Ascending aorta (tissue), 2 donors: ENCODE measurements around the gene SNAP23. TPM values are rescaled to one million over a fixed set of nuclear protein-coding genes. Genes with fewer than 3 reads are reported as not detected.

Experiments
- DNase-seq, 2 donors: peaks; one replicate each; pipeline ENCODE4 v3.0.0-alpha.2; 2019; ENCODE audit warnings: low spot score in 2 of 2
- H3K27ac ChIP-seq, 2 donors: fragments of 200-600 bp; sonication (generic); one replicate each; pipeline ENCODE4 v1.5.1; 2016 to 2017; ENCODE audit warnings: mild to moderate bottlenecking in 1 of 2
- H3K27me3 ChIP-seq: fragments of 200-600 bp; sonication (generic); one replicate; pipeline ENCODE4 v1.5.1; 2017
- H3K36me3 ChIP-seq, 2 donors: fragments of 200-600 bp; sonication (generic); one replicate each; pipeline ENCODE4 v1.5.1; 2016
- H3K4me1 ChIP-seq, 2 donors: fragments of 200-600 bp; sonication (generic); one replicate each; pipeline ENCODE4 v1.5.1; 2016 to 2017; ENCODE audit warnings: mild to moderate bottlenecking in 1 of 2
- H3K4me3 ChIP-seq, 2 donors: fragments of 200-600 bp; sonication (generic); one replicate each; pipeline ENCODE4 v1.5.1; 2016 to 2017; ENCODE audit warnings: mild to moderate bottlenecking in 1 of 2
- H3K9me3 ChIP-seq, 2 donors: fragments of 200-600 bp; sonication (generic); one replicate each; pipeline ENCODE4 v1.5.1; 2016
- CTCF ChIP-seq, 3 experiments: fragments of 200-600 bp in 2 of 3; fragments of 450-650 bp in 1 of 3; sonication (generic) in 2 of 3; IDR thresholded peaks; one replicate each; pipeline ENCODE4 v1.5.1; 2016 to 2019; ENCODE audit warnings: antibody characterized with exemption in 3 of 3, mild to moderate bottlenecking in 1 of 3, moderate library complexity in 1 of 3
- intact Hi-C: fragments of 100-400 bp; cut with DNase I; formaldehyde crosslinking; loops from one replicate; pipeline ENCODE4 v1.15.1; 2023
- total RNA-seq: library from RNA; depleted of rRNA; stranded (reverse); fragments of >200 nt; gene quantifications from one replicate; pipeline ENCODE4 v1.1.0, GENCODE V29; 2016

The SNAP23 gene
- total RNA-seq, 1 donor from 2014 or later = 31.8 TPM

DNA sequence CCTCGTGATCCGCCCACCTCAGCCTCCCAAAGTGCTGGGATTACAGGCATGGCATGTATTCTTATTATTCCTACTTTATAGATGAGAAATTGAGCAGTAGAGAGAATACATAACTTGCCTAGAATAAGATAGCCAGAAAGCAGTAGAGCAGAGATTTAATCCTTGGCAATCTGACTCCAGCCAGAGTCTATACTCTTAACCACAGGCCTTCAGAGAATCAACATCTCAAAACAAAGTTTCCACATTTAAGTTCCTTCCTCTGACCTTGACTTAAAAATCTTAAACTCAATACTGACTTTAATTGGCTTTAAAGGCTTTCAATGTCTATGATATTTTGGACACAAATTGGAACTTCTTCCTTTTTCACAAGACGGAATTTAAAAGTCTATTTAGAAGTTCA, 41.6 kb upstream of the SNAP23 start:
- Histone ChIP-seq H3K4me1 (peaks cover 4 to 19% of the 10 kb centered on the region in 2 donors), H3K36me3 (peaks cover 17 to 21% of the 10 kb centered on the region in 2 donors), H3K4me3 (no peak overlapping the region), H3K27ac (no peak overlapping the region), H3K27me3 (no peaks in the 10 kb centered on the region), H3K9me3 (no peaks in the 10 kb centered on the region)
- DNase-seq = no peak
- intact Hi-C loops = no loop called here
- no peak for TF ChIP-seq CTCF (IDR thresholded peaks at IDR 0.05)

GRCh38 chr15:42456531-42456930, 38.9 kb upstream of the SNAP23 start:
- H3K4me1 ChIP-seq = peaks cover 4 to 20% of the 10 kb centered on the region in 2 donors
- TF ChIP-seq CTCF (IDR thresholded peaks at IDR 0.05) = no peak

GRCh38 chr15:42456971-42457370, 38.5 kb upstream of the SNAP23 start:
- no peak for TF ChIP-seq CTCF (IDR thresholded peaks at IDR 0.05)
- H3K4me1 ChIP-seq = peaks cover 4 to 20% of the 10 kb centered on the region in 2 donors
- intact Hi-C loops = loop anchor here (1.0 to 2.0 kb wide), 3 partner anchors 14 to 38 kb away; partner anchors contain the start of gene SNAP23

More at GRCh38 chr15:42456531-42456930, 38.9 kb upstream of the SNAP23 start:
- Histone ChIP-seq H3K27ac (peak overlapping the region; percentile 84 to 90), H3K4me3 (peak overlapping the region; percentile 38 to 50), H3K27me3 (no peaks in the 10 kb centered on the region), H3K36me3 (peaks cover 3 to 5% of the 10 kb centered on the region in 2 donors), H3K9me3 (no peaks in the 10 kb centered on the region)
- intact Hi-C loops = loop anchor here (2.0 kb wide), 1 partner anchor 28 kb away; no protein-coding TSS in a partner anchor
- no peak for DNase-seq

DNA sequence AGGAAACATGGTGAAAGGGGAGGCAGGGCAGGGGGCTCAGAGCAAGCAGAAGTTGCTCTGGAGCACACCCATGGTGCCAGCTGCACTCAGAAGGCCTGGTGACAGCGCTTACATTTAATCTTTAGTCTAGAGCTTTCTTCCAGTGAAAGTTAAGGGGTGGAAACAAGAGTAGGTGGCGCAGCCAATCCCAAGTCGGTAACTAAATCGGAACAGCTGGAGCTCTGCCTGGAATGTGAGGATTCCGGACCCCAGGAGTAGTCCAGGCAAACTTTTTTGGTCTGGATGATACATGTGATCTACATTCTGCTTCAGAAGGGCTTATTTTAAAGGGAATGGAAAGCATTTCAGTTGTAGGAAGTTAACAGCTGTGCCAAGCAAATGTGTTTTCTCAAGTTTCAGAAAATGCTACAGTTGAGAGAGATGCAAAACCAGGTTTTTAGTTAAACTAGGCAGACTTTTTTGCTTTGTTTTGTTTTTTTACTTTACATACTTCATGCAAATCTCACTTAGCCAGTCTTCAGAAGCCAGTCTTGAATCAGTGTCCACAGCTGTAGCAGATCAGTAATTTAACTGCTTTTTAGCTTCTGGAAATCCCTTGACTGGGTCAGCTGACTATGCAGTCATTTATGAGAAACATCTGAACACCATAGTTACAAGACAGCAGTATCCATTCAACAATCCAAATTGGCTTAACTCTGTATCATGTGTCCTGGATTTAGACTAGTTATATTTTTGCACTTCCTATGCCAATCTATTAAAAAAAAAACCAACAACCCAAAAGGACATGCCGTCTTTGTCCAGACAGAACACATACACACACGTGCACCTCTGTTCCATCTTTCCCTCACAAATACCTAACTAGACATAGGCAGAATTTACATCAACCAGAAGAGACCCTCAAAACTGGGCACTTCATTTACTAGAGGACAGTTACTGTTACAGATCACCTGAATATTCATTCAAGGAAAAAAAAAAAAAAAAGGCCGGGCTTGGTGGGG, 37.7 kb upstream of the SNAP23 start:
- TF ChIP-seq CTCF (IDR thresholded peaks at IDR 0.05) = no peak
- DNase-seq = peak; percentile 13 to 92
- H3K27ac ChIP-seq = peak overlapping the region; percentile 84 to 90
- H3K4me1 ChIP-seq = peaks cover 4 to 20% of the 10 kb centered on the region in 2 donors
- H3K27me3 ChIP-seq = no peaks in the 10 kb centered on the region
- intact Hi-C loops = loop anchor here (1.0 to 2.0 kb wide), 3 partner anchors 14 to 38 kb away; partner anchors contain the start of gene SNAP23
- no peaks in the 10 kb centered on the region for H3K9me3 ChIP-seq
- peak overlapping the region; percentile 38 to 50 for H3K4me3 ChIP-seq
- H3K36me3 ChIP-seq = no peaks in the 10 kb centered on the region

More at GRCh38 chr15:42456971-42457370, 38.5 kb upstream of the SNAP23 start:
- H3K4me3 ChIP-seq = peak overlapping the region; percentile 38 to 50
- peaks cover 0 to under 1% of the 10 kb centered on the region in 2 donors for H3K36me3 ChIP-seq
- H3K9me3 ChIP-seq = no peaks in the 10 kb centered on the region
- no peaks in the 10 kb centered on the region for H3K27me3 ChIP-seq
- no peak for DNase-seq
- H3K27ac ChIP-seq = peak overlapping the region; percentile 84 to 90

DNA sequence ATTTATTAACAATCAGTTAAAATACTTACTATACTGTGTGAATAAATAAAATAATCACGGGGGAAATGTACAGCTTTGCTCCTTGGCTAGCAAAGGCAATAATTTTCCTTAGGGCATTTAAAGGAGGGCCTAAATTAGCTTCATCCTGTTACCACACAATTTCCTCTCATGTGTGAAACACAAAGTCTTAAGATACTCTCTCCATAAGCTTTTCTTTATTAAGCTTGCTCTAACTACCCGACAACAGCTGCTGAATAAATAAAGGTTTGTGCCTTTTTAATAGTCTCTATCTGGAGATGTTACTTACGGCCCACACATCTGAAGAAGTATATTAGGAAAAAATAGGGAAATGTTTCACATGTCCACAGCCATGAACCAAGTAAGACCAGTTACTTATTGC, 34.2 kb upstream of the SNAP23 start:
- H3K4me1 ChIP-seq = peaks cover 4 to 15% of the 10 kb centered on the region in 2 donors
- H3K27me3 ChIP-seq = no peaks in the 10 kb centered on the region
- peak overlapping the region; percentile 3 to 52 for H3K27ac ChIP-seq
- no peaks in the 10 kb centered on the region for H3K9me3 ChIP-seq
- no peak for DNase-seq
- TF ChIP-seq CTCF (IDR thresholded peaks at IDR 0.05) = no peak
- intact Hi-C loops = no loop called here
- no peak overlapping the region for H3K4me3 ChIP-seq
- peaks cover 10 to 19% of the 10 kb centered on the region in 2 donors for H3K36me3 ChIP-seq
